Muscle of leg (tissue), 11 donors: ENCODE measurements around the gene LENG9. TPM values are rescaled to one million over a fixed set of nuclear protein-coding genes. Genes with fewer than 3 reads are reported as not detected.

Experiments used
- DNase-seq: peaks from one replicate; pipeline ENCODE4 v3.0.0; 2013
- H3K27ac ChIP-seq: one replicate; pipeline ENCODE4 v1.5.1; 2013; ENCODE audit warnings: mild to moderate bottlenecking, low read length, control low read depth
- H3K27me3 ChIP-seq: one replicate; pipeline ENCODE4 v1.6.1; 2013; ENCODE audit warnings: low read length; ENCODE audit not compliant: control insufficient read depth, insufficient read depth
- H3K36me3 ChIP-seq: one replicate; pipeline ENCODE4 v1.6.1; 2013; ENCODE audit warnings: low read length; ENCODE audit not compliant: control insufficient read depth, insufficient read depth
- H3K4me1 ChIP-seq: one replicate; pipeline ENCODE4 v1.6.1; 2013; ENCODE audit warnings: low read length; ENCODE audit not compliant: control insufficient read depth, insufficient read depth
- H3K4me3 ChIP-seq: one replicate; pipeline ENCODE4 v1.5.1; 2013; ENCODE audit warnings: low read length, control low read depth
- H3K9me3 ChIP-seq: replicated peaks from 2 replicates; pipeline ENCODE4 v1.6.1; 2013; ENCODE audit warnings: low read depth, low read length; ENCODE audit not compliant: control insufficient read depth
- WGBS: methylation state at CpG from one replicate; pipeline ENCODE4 v1.1.5; 2013; ENCODE audit warnings: missing lambda C conversion rate; ENCODE audit not compliant: insufficient coverage; 5-methylcytosine and 5-hydroxymethylcytosine counted together
- polyA plus RNA-seq, 8 donors: library from polyadenylated mRNA; unstranded; fragments of 120-200 nt; gene quantifications; one replicate each; pipeline versions ENCODE4 v1.2.1 to v1.2.3, GENCODE V29; 2013; ENCODE audit warnings: inconsistent platforms in 1 of 8, low replicate concordance in 1 of 8; ENCODE audit not compliant: insufficient read length in 8 of 8, insufficient read depth in 1 of 8
- total RNA-seq: library from RNA; stranded (reverse); fragments of 120-200 nt; gene quantifications from one replicate; pipeline ENCODE4 v1.2.4, GENCODE V29; 2013

LENG9 gene
- total and polyA plus RNA-seq, 9 donors = 1.5 to 4.1 (median 2.7) TPM

DNA sequence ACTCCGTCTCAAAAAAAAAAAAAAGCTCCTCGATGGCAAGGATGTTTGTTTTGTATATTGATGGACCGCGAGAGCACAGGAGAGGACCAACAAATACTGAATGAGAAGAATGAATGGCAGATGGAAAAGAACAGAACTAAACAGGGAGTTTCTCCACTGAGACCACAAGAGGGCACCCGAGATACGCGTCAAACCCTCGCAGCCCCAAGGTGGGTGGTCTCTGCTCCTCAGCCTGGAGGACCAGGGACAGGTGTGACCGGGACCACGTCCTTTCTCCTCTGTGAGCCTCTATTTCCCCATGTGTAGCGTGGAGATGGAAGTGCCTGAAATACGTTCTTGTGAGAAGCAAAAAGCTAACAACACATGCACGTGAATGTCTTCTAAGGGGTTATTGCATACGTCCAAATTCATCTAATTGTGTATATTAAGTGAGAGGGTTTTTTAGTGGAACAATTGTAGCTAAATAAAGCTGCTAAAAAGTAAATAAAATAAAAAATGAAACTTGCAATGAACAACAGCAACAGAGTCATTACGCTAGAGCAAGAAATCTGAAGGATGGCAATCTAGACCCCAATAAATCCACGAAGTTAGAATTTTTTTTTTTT is 17.9 kb upstream of the LENG9 start:
- Histone ChIP-seq H3K4me1 (no peaks in the 10 kb centered on the region), H3K36me3 (no peaks in the 10 kb centered on the region), H3K9me3 (no peaks in the 10 kb centered on the region), H3K4me3 (no peak overlapping the region), H3K27ac (no peak overlapping the region), H3K27me3 (peaks cover 2% of the 10 kb centered on the region)
- WGBS = under 1% methylated on average over 10 of the region's 16 CpGs
- peak; percentile 72 for DNase-seq

DNA sequence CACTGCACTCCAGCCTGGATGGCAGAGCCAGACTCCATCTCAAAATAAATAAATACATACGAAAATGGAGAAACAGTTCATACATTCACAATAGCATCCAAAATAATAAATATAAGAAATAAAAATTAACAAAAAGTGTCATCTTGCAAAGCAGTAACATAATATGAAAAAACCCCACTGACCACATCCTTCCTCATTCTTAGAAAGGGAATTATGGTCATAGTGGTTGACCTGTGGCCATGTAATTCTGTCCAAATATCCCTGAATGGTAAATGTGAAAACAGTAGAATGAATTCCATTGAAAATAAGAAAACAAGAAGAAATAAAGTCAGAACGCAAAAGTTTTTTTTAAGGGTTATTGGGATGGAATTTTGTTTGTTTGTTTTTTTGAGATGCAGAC is 16.5 kb upstream of the LENG9 start:
- no peaks in the 10 kb centered on the region for H3K4me1 ChIP-seq
- H3K9me3 ChIP-seq = no peaks in the 10 kb centered on the region
- no CpG with 5 or more reads among the region's 2 CpGs for WGBS
- peaks cover 2% of the 10 kb centered on the region for H3K27me3 ChIP-seq
- DNase-seq = no peak
- no peak overlapping the region for H3K4me3 ChIP-seq
- no peak overlapping the region for H3K27ac ChIP-seq
- H3K36me3 ChIP-seq = no peaks in the 10 kb centered on the region

DNA sequence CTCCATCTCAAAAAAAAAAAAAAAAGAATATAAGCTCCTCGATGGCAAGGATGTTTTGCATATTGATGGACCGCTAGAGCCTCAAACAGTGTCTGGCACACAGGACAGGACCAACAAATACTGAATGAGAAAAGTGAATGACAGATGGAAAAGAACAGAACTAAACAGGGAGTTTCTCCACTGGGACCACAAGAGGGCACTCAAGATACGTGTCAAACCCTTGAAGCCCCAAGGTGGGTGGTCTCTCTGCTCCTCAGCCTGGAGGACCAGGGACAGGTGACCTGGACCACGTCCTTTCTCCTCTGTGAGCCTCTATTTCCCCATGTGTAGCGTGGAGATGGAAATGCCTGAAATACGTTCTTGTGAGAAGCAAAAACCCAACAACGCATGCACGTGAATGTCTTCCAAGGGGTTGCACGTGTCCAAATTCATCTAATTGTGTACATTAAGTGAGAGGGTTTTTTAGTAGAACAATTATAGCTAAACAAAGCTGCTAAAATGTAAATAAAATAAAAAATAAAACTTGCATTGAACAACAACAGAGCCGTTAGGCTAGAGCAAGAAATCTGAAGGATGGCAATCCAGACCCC is 15.2 kb upstream of the LENG9 start:
- peak; percentile 59 for DNase-seq
- Histone ChIP-seq H3K27ac (no peak overlapping the region), H3K36me3 (no peaks in the 10 kb centered on the region), H3K9me3 (no peaks in the 10 kb centered on the region), H3K27me3 (peaks cover 2% of the 10 kb centered on the region), H3K4me1 (peaks cover 3% of the 10 kb centered on the region), H3K4me3 (no peak overlapping the region)
- WGBS = 0% methylated on average over 1 of the region's 10 CpGs

DNA sequence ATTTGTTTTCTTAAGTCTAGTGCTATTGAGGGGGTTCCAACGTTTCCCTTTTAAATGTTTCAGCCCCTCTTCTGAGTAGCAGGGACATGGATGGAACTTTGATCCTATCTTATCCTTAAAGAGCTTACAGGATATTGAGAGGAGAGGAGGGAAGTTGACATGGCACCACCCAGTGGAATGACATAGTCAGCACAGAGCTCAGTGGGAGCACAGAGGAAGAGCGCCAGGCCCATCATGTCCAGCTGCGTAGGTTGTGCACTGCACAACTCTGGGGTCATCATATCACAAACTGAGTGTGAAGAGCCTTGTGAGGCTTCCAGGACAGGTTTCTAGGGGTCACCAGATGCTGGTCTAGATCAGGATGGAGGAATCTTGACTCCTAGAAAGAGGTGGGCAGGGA is 14.1 kb upstream of the LENG9 start:
- Histone ChIP-seq H3K36me3 (no peaks in the 10 kb centered on the region), H3K4me1 (peaks cover 10% of the 10 kb centered on the region), H3K27me3 (peaks cover 4% of the 10 kb centered on the region), H3K9me3 (no peaks in the 10 kb centered on the region), H3K4me3 (no peak overlapping the region), H3K27ac (no peak overlapping the region)
- 85% methylated on average over 2 of the region's 3 CpGs for WGBS
- no peak for DNase-seq

DNA sequence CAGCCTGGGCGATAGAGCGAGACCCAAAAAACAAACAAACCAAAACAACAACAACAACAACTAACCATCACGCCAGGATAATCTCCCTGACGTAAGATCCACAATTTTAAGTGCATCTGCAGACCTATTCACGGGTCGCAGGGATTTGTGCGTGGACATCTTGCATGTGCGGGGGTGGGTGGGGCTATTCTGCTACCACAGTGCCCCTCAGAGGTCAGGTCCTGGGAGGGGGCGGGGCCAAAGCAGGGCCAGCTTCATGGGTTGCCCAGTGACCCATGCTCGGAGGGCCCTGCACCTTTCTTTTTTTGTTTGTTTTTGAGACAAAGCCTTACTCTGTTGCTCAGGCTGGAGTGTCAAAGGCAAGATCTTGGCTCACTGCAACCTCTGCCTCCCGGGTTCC is 12.1 kb upstream of the LENG9 start:
- WGBS = 78% methylated on average over 11 of the region's 11 CpGs
- peaks cover 18% of the 10 kb centered on the region for H3K4me1 ChIP-seq
- H3K27me3 ChIP-seq = peaks cover 13% of the 10 kb centered on the region
- DNase-seq = no peak
- no peaks in the 10 kb centered on the region for H3K9me3 ChIP-seq
- H3K36me3 ChIP-seq = no peaks in the 10 kb centered on the region
- H3K27ac ChIP-seq = no peak overlapping the region
- no peak overlapping the region for H3K4me3 ChIP-seq

DNA sequence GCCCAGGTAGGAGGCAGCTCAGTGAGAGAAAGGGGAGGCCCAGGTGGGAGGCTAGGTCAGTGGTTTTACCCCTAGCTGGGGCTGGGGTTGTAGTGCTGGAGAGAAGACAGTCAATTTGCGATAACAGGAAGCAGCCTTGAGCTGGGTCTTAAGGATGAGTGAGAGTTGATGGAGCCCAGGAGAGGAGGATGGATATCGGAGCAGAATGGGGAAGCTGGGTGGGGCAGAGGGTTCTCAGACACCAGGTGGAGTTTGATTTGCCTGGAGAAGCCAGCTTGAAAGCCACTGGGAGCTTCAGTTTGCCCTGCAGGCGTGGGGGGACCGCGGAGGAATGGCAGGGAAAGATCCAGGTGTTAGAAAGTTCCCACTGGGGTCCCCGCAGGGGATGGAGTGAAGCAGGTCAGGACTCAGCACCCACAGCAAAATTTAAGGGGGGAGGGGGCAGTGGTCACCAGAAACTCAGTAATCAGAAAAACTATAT is 10.4 kb upstream of the LENG9 start:
- no peaks in the 10 kb centered on the region for H3K9me3 ChIP-seq
- H3K4me1 ChIP-seq = peaks cover 31% of the 10 kb centered on the region
- peak overlapping the region; percentile 96 for H3K27ac ChIP-seq
- peak overlapping the region; percentile 53 for H3K4me3 ChIP-seq
- no peak for DNase-seq
- 15% methylated on average over 2 of the region's 6 CpGs for WGBS
- peaks cover 6% of the 10 kb centered on the region for H3K36me3 ChIP-seq
- peaks cover 21% of the 10 kb centered on the region for H3K27me3 ChIP-seq

DNA sequence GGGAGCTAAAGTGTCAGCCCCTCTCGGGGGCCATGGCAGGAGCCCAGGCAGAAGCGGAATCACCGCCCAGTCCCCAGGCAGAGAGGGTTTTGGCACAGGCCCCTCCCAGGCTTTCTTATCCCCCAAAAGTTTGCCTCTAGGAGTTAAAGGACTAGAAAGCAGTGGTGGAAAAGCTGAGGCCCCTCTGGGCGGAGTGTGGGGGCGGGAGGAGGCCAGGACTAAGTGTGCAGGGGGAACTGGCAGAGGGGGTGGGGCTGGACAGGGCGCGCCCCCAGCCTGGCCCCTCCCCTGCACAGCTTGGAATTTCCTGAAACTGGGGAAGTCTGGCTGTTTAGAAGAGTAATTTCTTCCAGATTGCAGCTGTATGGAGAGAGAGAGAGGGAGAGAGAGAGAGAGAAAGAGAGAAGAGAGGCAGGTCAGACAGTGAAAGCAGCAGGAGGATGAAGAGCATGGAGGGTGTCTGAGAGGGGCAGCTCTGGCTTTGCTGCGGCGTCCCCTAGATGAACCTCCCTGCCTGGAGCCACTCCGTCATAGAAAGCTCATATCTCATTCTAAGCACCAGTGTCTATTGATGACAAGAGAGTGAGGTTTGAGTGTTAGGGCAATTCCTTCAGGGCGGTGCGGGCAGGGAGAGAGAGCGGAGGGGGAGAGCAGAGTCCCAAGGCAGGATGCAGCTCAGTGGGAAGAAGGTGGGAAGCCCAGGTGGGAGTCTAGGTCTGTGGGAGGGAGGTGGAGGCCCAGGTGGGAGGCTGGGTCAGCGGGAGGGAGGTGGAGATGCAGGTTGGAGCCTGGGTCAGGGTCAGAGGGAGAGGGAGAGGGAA is 9.7 kb upstream of the LENG9 start, which contains the start of gene CDC42EP5:
Gene CDC42EP5 (minus strand): TSS at position 226 of the 821 bp plus-strand sequence. CDS start 7,749 bp downstream, outside the sequence.
- H3K4me1 ChIP-seq = peaks cover 31% of the 10 kb centered on the region
- DNase-seq = peak; percentile 99
- H3K9me3 ChIP-seq = no peaks in the 10 kb centered on the region
- peaks cover 21% of the 10 kb centered on the region for H3K27me3 ChIP-seq
- H3K36me3 ChIP-seq = peaks cover 6% of the 10 kb centered on the region
- peak within 1 kb of the TSS; percentile 53 for H3K4me3 ChIP-seq
- WGBS = 6% methylated on average over 7 of the region's 14 CpGs
- H3K27ac ChIP-seq = peak within 1 kb of the TSS; percentile 96

DNA sequence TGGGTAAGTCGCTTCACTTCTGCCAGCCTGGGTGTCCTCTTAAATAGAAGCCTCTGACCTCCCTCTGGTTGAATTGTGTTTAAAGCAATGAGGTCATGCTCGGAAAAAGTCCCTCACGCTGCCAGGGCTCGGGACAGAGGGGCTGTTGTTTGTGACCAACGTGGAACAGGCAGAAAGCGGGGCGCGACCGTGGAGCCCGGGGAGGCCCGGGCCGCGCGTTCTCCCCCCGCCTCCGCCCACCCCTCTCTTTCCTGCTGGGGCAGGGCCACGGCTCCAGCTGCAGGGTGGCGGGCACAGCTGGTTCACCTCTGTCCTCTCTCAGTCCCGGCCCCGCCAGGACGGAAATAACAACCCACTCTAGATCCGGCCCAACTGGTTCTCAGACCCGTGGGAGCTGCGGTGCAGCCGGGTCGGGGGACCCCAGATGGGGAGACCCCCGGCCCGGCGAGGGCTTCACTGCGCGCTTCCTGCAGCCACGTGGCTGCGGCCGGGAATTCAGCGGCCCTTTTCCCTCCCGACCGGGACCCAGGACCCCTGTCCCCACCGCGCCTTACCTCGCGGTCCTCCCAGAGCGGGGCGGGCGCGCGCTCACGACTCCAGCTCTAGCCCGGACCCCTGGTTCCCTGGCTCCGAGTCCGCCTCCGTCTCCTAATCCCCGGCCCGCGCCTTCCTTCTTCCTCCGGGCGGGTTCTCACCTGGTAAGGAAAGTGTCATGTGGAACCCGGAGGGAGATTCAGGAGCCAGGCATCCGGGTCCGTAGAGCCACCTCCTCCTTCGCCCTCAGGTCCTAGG is 7.6 kb upstream of the LENG9 start:
- H3K4me3 ChIP-seq = peak overlapping the region; percentile 51
- peak overlapping the region; percentile 87 for H3K27ac ChIP-seq
- 3% methylated on average over 45 of the region's 60 CpGs for WGBS
- peaks cover 6% of the 10 kb centered on the region for H3K36me3 ChIP-seq
- DNase-seq = peak; percentile 79
- peaks cover 31% of the 10 kb centered on the region for H3K4me1 ChIP-seq
- peaks cover 21% of the 10 kb centered on the region for H3K27me3 ChIP-seq
- H3K9me3 ChIP-seq = no peaks in the 10 kb centered on the region

DNA sequence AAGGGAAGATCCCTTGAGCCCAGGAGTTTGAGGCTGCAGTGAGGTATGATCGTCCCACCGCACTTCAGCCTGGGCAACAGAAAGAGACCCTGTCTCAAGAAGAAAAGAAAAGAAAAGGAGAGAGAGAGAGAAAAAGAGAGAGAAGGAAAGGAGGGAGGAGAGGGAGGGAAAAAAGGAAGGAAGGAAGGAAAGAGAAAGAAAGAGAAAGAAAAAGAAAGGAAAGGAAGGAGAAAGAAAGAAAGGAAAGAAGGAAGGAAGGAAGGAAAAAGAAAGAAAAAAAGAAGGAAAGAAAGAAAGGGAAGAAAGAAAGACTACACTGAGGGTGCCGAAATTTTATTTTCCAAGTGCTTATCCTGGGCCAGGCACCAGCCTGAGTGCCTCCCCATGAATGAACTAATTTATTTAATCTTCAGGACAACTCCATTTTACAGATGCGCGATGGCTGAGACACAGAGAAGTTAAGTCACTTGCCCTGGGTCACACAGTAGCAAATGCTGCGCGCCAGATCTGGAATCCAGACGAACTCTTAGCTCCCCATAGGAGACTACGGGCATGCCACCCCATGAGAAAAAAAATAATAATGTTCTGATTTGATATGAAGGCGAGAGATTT is 6.8 kb upstream of the LENG9 start:
- H3K27ac ChIP-seq = peak overlapping the region; percentile 87
- peaks cover 6% of the 10 kb centered on the region for H3K36me3 ChIP-seq
- H3K4me1 ChIP-seq = peaks cover 31% of the 10 kb centered on the region
- H3K27me3 ChIP-seq = peaks cover 26% of the 10 kb centered on the region
- no peaks in the 10 kb centered on the region for H3K9me3 ChIP-seq
- DNase-seq = no peak
- WGBS = 58% methylated on average over 2 of the region's 10 CpGs
- peak overlapping the region; percentile 51 for H3K4me3 ChIP-seq
